Activated CD8-positive, alpha-beta memory T cell treated with anti-CD3 and anti-CD28 coated beads, Interleukin-2, amount 50 U/mL, for 24 hours (primary cell): Measurements from ENCODE around the gene NOLC1.
"Not testable (repeated sequence)": the region's sequence is repeated elsewhere in the genome, so short reads cannot be mapped to it uniquely, and the experiment has no call there.

Source experiments
- DNase-seq: peaks from one replicate; pipeline ENCODE4 v3.0.0-alpha.2; 2020; ENCODE audit errors: extremely low read depth

NOLC1 gene

GRCh38 chr10:102153093-102153620, 968 bp downstream of the NOLC1 start:
- DNase-seq = no peak

- no peak for DNase-seq
These were observed 2.4 kb downstream of the NOLC1 start for GRCh38 chr10:102154466-102155116.

- no peak for DNase-seq
These were observed 5.0 kb downstream of the NOLC1 start for GRCh38 chr10:102157224-102157623.

- DNase-seq = no peak
These were observed 6.9 kb downstream of the NOLC1 start for GRCh38 chr10:102159051-102159597.

GRCh38 chr10:102159831-102160230, 7.6 kb downstream of the NOLC1 start:
- DNase-seq = no peak

- no peak for DNase-seq
These were observed 11.3 kb downstream of the NOLC1 start for GRCh38 chr10:102163342-102163989.

- no peak for DNase-seq
These were observed 15.7 kb downstream of the NOLC1 start for GRCh38 chr10:102167861-102168260.

GRCh38 chr10:102170602-102171001, 18.4 kb downstream of the NOLC1 start:
- DNase-seq = no peak

GRCh38 chr10:102172288-102172687, 20.1 kb downstream of the NOLC1 start:
- DNase-seq = no peak

GRCh38 chr10:102175415-102175814, 23.2 kb downstream of the NOLC1 start:
- no peak for DNase-seq

GRCh38 chr10:102184606-102185005, 32.4 kb downstream of the NOLC1 start:
- no peak for DNase-seq

GRCh38 chr10:102185272-102185671, 33.1 kb downstream of the NOLC1 start:
- no peak for DNase-seq

GRCh38 chr10:102185811-102186527, 33.8 kb downstream of the NOLC1 start:
- no peak for DNase-seq

- no peak for DNase-seq
These were observed 36.2 kb downstream of the NOLC1 start for GRCh38 chr10:102188298-102188940.

- DNase-seq = not testable (repeated sequence)
These were observed 37.0 kb downstream of the NOLC1 start for GRCh38 chr10:102188941-102189898.

- no peak for DNase-seq
These were observed 39.8 kb downstream of the NOLC1 start for GRCh38 chr10:102191956-102192355.

GRCh38 chr10:102195296-102195870, 43.2 kb downstream of the NOLC1 start:
- no peak for DNase-seq

- DNase-seq = no peak
These were observed 44.7 kb downstream of the NOLC1 start for GRCh38 chr10:102196893-102197292.

GRCh38 chr10:102198027-102198426, 45.8 kb downstream of the NOLC1 start:
- DNase-seq = no peak
